Fibroblast of the conjunctiva (primary cell): Measurements from ENCODE around the gene ADAR.

ENCODE experiments used
- DNase-seq: peaks from one replicate; pipeline ENCODE4 v3.0.0-alpha.2; 2010; ENCODE audit warnings: low read depth

Gene ADAR

DNA sequence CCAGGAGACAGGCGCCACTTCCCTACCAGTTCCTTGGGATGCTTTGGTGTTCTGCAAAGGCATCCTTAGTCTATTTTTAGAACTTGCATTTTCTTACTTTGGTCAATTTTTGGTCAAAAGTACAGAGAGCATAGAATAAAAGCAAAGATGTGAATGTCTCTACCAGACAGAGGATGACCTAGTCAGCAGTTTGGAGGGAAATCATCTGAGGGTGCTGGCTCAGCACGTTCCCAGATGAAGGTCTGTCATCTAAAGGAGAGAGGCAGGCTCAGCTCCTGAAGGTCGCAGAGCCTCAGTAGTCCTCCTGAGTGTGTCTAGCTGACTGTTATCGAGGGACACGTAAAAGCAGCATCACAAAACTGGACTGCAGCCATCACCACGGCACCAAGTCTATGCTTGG, 25.1 kb downstream of the ADAR start:
- no peak for DNase-seq

DNA sequence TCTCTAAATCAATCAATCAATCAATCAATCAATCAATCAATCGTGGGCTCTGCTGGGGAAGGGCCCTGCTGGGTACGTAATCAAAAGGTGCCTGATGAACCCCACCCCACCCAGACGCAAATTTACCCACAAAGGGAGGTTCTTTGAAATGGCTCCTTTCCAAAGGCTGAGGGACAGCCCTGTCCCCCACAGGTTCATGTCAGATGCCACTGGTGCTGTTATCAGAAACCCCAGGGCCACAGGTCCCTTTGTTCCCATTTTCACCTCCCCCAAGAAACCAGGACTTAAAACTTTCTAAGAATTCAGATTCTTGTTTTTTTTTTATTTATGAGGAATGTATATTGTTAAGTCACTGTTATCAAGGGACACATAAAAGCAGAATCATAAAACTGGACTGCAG, 26.2 kb downstream of the ADAR start:
- DNase-seq, result no peak

DNA sequence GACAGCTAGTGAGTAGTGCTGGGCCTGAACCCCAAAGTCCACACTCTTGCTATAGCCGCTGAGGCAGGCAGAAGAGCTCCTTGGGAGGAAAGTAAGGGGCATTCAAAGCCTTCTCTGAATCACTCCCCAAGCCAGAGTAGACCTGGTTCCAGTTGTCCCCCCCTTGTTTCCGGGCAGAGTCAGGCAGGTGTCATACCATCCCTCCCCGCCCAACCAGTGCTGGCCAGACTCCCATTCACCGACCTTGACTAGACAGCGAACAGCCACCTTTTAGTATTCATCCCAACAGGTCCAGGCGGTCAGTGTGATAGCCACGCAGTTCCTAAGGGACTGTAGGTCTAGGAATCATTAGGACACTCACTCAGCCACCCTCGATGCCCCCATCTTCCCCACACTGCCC, 28.6 kb downstream of the ADAR start:
- no peak for DNase-seq

DNA sequence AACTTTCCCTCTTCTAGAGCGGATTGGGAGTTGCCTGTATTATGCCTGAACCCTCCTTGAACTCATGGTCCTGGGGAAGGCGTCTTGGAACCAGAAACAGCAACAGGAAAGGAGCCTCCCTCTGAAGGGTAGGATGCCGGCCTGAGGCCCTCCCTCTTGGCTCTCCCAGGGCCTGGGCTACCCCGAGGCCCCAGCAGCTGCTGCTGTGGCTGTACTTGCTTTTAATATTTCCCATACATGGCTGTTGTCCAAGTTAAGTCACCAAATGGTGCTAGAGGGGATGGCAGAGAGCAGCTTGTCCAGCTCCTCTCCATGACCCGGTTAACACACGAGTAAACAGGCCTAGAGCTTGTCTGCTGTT, 29.9 kb downstream of the ADAR start:
- no peak for DNase-seq

DNA sequence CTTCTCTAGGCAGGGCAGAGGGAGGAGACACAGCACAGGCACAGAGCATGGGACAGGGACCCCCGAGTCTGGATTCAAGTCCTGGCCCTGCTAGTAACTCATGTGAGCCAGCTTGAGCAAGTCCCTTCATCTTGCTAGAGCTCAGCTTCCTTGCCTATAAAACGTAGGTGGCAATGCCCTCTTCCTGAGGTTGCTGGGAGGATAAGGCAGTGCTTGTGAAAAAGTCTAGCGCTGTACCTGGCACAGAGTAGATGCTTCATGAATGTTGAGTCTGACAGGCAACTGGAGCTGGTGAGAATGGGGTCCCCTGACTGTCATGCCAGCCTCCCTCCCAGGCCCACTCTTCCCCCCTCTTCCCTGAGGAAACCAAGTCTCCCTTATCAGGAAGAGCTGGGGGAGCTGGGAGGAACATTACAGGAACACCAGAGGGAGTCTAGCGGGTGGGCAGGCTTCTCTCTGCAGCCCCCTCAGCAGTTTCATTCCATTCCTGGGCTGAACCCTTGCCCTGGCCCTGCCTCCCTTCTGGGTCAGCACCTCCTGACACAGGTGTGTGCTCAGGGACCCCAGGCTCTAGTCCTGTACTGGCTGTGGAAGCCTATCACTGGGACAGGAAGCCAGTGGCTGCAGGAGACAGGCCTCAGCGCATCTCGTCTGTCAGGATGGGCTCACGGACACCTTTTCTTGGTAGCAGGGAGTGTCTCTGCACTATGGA, 30.5 kb downstream of the ADAR start:
- no peak for DNase-seq

DNA sequence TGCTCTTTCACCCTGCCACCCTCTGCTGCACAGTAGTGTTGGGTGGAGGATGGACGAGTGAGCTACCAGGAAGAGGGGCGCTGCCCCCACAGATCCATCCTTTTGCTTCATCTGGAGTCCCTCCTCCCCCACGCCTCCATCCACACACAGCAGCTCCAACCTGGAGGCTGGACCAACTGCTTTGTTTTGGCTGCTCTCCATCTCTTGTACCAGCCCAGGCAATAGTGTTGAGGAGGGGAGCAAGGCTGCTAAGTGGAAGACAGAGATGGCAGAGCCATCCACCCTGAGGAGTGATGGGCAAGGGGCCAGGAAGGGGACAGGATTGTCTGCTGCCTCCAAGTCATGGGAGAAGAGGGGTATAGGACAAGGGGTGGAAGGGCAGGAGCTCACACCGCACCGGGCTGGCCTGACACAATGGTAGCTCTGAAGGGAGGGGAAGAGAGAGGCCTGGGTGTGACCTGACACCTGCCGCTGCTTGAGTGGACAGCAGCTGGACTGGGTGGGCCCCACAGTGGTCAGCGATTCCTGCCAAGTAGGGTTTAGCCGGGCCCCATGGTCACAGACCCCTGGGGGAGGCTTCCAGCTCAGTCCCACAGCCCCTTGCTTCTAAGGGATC, 31.9 kb downstream of the ADAR start:
- no peak for DNase-seq

DNA sequence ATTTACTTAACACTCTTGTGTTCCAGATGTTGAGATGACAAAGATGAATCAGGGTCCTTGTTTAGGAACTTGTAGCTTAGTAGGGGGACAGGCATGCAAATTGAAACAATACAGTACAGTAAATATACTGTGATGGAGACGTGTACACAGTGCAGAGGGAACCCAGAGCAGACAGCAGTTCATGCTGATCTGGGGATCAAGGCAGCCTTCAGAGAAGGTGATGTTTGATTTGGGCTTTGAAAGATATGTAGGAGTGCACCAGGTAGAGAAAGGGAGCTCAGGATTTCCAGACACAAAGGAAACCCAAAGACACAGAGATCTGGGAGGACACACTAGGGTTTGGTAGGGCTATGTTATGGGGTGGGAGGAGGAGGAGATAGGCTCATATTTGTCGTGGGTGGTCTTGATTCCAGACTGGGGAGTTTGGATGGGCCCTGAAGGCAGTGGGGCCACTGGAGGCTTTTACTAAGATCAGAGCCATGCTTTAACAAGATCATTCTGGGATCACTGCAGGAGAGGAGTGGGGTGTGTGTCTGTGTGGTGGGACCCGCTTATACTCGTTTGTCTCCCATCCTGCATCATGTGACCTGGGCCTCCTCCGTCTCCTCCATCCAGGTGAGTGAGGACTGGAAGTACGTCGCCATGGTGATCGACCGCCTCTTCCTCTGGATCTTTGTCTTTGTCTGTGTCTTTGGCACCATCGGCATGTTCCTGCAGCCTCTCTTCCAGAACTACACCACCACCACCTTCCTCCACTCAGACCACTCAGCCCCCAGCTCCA, 32.6 kb downstream of the ADAR start:
- no peak for DNase-seq

DNA sequence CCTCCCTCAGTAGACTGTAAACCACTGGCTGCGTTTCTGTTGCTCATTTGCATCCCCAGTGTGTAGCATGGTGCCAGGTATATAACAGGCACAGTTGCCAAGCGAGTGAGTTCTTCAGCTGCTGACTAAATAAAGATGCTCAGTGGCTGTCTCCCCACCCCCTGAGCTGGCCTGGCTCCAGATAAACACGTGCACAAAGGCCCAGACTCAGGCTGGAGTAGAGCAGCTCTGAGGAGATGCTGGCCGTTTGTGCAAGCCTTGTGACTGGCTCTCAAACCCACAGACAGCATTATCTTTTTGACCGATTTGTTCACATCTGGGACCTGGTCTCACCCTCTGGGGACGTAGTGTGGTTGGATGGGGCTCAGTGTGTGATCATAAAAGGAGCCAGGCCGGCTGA, 33.3 kb downstream of the ADAR start:
- no peak for DNase-seq

DNA sequence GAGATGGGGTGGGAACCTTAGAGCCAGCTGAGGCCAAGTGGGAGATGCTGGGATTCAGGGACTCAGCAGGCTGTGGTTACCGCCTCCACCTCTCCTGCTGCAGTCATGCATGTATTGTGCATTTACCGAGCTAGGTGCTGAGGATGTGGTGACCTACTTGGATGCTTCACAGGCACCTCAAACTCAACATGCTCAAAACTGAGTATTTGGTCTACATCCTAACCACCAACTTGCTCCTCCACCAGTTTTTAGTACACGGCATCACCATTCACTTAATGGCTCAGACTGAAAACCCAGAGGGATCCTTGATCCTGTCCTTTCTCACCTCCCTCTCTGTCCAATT, 34.8 kb downstream of the ADAR start:
- no peak for DNase-seq

DNA sequence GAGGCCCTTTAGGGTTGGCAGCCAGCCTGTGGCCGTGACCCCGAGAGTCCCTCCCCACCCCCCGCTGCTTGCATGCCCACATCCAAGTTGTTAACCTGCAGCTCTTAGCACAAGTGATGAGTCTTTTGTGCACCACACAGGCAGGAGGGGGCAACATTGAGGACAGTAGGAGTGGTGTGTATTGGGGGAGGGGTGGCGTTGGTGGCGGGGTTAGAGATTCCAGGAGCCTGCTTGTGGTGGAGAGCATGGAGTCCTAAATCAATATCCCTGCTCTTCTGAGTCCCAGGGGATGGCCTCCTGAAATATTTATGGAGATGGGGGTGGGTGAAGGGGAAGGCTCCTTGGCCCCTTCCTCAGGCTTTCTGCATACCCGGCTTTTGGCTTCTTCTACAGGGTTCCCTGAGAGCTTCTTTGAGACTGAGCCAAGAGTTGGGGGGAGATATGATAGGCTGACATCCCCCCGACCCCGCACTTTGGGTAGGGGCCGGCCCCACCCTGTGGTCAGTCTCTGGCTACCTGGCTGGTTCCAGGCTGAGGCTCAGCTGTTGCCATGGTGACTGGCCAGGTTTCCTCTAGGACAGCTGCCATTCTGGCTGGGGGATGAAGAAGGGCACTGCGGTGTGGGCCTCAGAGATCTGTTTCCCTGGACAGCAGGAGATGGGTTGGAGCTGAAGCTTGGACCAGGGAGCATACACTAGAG, 35.4 kb downstream of the ADAR start:
- no peak for DNase-seq

DNA sequence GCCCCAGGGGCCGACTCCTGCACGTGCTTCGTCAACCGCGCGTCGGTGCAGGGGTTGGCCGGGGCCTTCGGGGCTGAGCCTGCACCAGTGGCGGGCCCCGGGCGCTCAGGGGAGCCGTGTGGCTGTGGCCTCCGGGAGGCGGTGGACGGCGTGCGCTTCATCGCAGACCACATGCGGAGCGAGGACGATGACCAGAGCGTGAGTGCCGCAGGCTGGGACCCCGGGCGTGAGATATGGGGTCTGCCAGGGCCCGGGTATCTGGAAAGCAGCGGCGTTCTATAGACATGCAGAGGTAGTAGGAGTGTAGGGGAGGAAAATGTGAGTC, 36.1 kb downstream of the ADAR start:
- no peak for DNase-seq

DNA sequence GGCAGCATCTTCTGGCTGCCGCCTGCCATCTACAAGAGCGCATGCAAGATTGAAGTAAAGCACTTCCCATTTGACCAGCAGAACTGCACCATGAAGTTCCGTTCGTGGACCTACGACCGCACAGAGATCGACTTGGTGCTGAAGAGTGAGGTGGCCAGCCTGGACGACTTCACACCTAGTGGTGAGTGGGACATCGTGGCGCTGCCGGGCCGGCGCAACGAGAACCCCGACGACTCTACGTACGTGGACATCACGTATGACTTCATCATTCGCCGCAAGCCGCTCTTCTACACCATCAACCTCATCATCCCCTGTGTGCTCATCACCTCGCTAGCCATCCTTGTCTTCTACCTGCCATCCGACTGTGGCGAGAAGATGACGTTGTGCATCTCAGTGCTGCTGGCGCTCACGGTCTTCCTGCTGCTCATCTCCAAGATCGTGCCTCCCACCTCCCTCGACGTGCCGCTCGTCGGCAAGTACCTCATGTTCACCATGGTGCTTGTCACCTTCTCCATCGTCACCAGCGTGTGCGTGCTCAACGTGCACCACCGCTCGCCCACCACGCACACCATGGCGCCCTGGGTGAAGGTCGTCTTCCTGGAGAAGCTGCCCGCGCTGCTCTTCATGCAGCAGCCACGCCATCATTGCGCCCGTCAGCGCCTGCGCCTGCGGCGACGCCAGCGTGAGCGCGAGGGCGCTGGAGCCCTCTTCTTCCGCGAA, 36.6 kb downstream of the ADAR start:
- no peak for DNase-seq

DNA sequence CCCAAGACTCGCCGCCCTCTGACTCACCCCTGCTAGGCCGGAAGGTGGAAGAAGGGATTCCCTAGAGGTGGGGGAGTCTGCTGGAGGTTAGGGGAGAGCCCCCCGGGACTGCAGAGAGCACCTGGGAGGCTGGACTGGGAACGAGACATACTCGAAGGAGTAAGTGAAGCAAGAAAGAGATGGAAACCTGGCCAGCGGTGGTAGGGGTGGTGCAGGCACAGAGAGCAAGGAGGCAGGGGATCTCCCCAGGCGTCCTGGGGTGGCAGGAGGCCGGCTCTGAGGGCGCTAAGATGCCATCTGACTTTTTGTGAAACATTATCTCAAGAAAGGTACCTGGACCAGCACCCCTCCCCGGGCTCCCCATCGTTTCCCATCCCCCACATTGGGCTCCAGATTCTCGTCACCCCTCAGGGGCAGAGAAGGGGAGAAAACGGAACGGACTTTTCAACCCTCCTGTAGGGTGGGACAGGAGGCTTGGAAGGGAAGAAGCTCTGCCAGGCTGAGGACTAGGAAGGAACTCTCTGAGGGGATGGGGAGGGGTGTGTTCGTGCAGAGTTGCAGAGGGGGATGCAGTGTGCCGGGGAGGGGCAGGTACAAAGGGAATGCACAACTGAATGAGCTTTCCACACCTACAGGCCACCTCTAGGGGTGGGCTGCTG, 39.7 kb downstream of the ADAR start:
- no peak for DNase-seq

DNA sequence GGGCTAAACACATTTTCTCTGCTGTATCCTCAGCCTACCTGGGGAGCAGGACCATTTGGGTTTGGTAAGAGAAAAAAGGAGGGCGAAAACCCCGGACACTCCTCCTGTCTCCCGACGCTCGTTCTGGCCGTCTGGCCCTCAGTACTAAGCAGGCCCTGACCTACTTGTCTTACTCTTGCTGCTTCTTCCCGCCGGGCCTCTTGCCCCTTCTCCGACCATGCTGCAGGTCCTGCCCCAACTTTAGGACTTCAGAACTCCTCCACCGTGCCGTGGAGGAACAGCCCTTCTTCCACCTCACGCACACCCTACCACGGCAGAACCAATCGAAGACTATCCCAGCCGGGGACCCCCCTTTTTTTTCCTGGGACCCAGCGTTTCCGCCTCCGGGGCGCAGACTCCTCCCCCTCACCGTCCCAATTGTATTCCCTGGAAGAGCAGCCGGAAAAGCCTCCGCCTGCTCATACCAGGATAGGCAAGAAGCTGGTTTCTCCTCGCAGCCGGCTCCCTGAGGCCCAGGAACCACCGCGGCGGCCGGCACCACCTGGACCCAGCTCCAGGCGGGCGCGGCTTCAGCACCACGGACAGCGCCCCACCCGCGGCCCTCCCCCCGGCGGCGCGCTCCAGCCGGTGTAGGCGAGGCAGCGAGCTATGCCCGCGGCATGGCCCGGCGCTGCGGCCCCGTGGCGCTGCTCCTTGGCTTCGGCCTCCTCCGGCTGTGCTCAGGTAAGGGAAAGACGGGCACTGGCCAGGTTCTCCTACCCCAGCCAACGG, 40.4 kb downstream of the ADAR start, which contains the start of gene CHRNB2:
CHRNB2 (plus strand) TSS at position 393 of the 771 bp plus-strand sequence; CDS start at position 660, 267 bp downstream.
- no peak for DNase-seq

DNA sequence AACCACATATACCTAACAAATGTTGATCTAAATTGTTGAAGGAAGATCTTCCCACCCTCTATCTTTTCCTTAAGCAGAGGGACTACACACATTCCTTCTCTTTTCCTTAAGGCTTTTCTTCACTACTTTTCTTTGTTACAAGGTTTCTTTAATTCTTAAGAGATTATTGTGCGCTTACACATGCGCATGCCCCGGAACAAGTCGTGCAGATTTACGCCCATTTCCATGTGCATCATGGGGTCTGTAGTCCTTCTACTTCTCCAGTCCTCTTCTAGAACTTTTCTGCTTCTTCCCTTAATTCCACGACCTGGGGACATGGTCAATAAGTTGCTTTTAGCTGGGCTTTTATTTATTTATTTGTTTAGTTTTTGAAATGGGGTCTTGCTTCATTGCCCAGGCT, 42.1 kb downstream of the ADAR start:
- DNase-seq, result no peak

DNA sequence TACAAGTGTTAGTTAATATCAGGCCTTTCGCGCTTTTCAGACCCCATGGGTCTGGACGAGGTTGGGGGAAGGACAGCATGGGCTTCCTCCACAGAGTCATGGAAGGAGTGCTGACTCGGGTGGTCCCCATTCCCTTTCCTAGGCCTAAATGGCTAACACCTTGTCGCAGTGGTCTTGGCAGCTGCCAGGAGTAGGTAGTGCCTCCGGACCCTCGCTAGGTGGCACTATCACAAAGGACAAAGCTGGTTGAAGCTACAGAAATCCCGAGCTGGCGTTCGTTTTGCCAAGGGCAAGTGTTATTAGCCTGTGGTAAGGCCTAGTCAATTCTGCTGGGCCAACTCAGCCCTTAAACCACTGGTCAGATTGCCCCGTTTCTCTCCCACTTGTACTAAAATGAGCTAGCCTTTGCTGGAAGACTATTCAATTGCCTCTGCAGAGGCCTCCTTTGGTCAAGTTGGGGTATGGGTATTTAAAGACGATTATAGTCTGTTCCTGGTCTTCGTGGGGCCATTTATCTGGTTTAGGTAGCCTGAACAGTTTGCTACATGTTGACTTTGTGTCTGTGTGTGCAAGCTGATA, 48.4 kb downstream of the ADAR start:
- peak; percentile 92 for DNase-seq

DNA sequence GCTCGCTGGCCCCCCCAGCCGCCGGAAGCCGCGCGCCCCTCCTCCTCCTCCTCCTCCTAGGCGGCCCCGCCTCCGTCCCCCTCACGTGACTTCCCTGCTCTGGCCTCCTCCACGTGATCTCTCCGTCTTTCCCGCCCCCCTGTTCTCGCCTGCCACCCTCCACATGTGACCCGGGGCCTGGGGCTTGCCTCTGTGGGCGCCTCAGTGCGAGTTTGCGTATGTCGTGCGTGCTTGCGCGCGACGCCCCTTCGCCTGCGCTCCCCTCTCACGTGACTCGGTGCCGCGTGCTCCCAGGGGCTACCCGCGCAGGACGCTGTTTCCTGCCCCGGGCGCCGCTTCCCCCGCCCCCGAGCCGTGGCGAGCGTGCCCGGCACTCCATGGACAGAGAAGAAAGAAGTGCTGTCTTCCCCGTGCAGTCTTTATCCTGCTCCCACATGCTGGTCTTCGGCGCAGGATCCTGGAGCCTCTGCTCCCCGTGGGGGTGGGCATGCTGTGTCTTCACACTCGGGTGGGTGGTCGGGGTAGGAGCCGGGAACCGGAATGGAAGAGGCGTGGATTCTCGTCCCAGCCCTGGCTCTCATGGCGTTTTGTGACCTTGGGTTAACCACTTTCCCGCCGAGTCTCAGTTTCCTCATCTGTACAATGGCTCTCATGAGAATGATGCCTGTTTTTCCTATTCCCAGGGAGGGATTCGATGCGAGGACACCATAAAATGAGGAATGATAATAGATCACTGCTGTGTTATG, 49.1 kb downstream of the ADAR start:
- DNase-seq, result peak; percentile 98

DNA sequence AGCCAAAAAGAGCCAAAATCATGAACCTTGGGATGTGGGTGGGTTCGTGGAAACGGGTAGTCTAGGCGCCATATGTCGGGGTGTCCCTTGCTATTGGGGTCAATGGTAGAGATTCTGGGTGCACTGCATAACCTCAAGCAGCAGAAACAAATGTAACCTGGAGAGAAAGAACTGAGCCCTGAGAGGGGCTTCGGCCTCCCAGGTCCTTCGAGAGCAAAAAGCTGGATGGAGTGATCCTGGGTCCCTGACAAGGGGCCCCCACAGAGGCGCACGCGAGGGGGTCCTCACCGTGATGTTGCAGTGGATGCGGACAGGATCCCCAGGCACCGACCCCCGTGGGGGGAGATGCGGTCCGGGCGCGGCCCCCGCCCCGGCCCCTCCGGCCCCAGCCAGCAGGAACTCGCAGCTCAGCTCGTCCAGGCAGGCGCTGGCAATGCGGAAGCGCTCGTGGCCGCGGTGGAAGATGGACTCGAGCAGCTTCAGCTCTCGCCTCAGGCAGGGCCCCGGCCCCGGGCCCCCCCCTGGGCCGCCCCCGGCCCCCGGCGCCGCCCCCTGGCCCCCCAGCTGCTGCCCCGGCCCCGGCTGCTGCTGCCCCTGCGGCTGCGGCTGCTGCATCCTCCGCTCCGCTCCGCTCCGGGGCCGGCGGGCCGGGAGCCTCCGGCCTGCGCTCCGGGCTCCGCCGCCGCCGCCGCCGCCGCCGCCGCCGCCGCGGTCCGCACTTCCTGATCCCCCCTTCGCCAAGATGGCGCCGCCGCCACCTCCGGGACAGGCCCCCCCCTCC, 49.9 kb downstream of the ADAR start, which contains the start of gene UBE2Q1:
UBE2Q1 (minus strand) TSS at position 724 of the 781 bp plus-strand sequence; CDS start at position 615, 109 bp downstream.
- DNase-seq, result no peak
